NCI-H1105 treated with DMSO at 0.1 percent for 48 hours (cell line): ENCODE data around the gene PRRX1.

ENCODE experiments used
- DNase-seq: peaks from one replicate; lab custom pipeline; 2025; lab: John Stamatoyannopoulos, UW

The PRRX1 gene

DNA sequence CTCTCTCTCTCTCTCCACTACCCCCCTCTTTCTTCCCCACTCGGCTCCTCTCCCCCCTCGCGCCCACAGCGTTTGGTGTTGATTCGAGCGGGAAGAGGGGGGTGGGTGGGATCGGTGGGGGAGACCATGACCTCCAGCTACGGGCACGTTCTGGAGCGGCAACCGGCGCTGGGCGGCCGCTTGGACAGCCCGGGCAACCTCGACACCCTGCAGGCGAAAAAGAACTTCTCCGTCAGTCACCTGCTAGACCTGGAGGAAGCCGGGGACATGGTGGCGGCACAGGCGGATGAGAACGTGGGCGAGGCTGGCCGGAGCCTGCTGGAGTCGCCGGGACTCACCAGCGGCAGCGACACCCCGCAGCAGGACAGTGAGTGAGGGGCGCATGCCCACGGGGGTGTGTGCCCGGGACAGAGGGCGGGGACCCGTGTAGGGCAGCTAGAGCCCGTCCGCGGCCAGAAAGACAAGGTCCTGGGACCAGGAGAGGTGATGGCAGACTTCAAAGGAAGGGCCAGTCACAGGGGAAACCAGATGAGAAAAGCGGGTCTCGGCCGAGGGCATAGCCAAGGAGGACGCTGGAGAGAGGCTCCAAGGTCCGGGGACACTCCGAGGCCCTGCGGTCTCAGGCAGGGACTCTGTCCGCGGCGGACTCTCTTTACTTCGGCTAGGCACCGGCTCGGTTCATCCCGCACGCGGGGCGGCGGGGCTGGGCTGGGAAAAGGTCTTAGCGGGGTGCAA is at the start of gene PRRX1:
PRRX1 (plus strand) TSS at position 39 of the 735 bp plus-strand sequence; CDS start at position 127, 88 bp downstream.
- DNase-seq, result peak; percentile 51

- no peak for DNase-seq
Measured at GRCh38 chr1:170617591-170618330, 46.2 kb upstream of the PRRX1 start.

DNA sequence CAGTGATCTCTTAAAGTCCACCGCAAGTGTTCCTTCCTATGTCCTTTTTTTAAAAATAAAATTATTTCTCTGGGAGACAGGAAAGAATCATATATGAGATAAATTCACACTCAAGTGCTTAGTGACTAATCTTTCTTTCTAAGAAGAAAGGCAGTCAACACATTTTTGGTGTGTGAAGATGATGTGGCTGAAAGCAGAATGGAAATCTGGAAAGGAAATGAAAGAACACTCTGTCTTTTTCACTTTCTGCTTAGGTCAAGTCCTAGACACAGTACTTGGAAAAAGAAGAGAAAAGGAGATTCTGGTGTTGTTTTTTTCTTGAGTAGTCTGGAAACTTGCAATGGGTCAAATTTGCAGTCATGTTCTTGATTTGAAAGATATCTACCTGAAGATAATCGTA is 45.5 kb upstream of the PRRX1 start:
- no peak for DNase-seq

DNA sequence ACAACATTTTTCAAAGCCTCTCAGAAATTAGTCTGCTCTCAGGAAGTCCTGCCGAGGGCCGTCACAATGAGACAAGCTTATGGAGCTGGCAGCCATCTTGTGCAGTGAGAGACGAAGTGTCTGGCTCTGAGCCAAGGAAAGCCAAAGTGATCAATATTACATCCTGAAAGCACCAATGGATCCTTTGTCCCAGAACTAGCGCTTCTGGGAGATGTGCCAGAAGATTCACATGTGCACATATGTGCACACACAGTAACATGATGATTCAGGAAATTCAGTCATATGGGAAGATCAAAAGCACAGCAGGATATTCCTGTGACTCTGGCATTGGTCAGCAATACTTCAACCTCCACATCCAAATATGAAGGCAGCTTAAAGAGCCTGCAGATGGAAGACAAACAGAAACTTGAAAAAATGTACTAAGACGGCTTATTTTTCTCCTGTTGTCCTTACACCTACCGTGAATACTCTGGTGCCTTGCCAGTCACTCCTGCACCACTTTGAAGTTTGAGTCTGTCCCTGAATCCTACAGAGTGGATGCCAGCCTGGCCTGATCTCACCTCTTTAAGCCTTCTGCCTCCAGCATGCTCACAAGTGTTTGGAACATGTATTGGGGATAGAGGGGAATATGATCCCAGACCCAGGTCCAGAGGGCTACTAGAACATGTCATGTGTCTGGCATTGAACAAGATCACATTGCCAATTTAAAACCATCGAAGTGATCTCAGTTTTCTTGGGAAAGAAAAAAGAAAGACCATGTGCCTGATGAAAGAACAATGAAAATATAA is 44.5 kb upstream of the PRRX1 start:
- peak; percentile 67 for DNase-seq

DNA sequence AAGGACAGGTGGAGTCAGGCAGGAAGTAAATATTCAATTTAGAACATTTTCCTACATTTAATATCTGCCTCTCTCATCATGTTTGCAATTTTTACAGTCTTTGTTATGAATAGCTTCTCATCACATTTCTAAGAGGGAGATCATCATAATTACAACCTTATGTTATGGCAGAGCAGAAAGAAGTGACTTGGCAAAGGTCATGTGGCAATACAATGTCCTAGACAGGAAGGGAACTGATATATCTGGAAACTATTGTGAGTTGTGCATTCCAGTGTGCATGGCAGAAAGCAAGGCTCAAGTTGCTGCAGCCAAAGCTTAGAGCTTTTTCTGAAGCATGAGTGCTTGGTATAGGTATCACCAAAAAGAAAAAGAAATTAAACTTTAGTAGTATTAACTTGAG is 43.8 kb upstream of the PRRX1 start:
- no peak for DNase-seq

DNA sequence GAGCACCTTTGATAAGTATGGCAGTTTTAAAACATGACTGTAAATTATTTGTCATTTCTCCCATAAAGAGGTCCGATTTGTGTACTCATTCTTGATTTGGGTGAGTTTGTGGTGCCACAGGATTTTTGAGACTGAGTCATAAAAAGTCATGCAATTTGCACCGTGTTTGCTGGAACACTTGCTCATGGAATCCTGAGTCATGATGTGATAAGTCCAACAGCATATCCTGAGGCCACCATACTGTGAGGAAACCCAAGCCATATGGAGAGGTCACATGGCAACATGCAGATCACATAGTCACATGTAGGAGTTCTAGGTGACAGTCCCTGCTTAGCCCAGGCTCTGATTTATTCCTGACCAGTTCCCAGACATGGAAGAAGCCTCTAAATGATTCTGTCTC is 40.8 kb upstream of the PRRX1 start:
- DNase-seq, result no peak

DNA sequence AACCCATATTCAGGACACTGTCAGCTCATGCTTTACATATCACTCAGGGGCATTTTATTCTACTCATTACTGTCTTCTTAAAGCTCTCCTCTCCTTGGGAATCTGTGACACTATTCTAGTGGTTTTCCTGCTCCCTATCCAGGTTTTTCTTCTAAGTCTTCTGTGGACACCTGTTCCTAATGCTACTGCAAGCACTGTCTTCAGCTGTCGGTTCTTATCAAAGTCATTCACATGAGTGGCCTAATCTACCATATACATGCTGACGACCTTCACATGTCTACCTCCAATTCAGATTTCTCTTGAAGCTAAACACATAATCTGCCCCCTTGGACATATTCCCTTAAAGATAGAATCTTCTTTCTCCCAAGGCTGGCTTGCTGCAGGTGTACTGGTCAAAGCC is 39.8 kb upstream of the PRRX1 start:
- no peak for DNase-seq

- DNase-seq, result no peak
Measured at GRCh38 chr1:170630977-170631376, 33.0 kb upstream of the PRRX1 start.

DNA sequence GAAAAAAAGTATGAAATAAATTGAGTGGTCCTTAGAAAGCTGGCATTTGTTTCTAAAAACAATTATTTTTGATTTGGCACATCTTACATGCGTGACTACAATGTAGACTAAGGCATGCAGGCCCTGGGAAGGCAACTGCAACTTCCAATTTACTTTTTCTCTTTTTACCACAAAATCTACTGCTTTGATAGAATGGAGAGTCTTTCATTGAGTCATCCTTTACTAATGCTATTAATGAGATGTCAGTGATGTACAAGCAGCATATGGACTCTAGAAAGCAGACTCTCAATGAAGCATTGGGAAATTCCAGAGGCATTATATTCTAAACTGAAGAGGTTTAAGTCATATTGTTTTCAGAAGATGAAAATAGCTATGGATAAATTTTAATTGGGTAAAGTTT is 29.6 kb upstream of the PRRX1 start:
- DNase-seq, result no peak

DNA sequence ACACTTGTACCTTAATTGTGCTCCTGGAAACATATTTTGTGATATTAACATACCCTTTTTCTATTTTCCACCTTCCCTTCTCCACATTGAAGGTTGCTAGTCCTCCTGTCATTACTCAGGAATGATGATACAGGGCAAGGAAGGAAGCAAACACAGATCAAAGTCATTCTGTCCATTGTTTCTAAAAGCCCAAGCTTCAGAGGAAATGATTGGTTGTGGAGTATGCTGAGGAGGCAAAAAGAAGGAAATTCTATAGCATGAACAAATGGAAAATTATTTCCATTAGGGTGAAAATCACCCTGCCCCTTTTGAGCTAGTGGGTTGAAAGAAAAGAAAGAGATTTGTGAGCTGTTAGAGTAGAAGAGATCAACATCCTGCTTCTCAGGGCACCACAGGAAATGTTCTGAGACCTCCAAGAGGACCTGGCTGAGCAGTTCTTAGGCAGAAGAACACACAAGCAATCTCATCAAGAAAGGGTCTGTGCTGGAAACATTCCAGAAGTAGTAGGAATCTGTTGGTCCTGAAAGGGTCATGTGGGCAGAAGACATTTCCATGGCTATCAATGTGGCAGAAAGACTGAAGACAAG is 29.0 kb upstream of the PRRX1 start:
- DNase-seq, result no peak

GRCh38 chr1:170640581-170640980 is 23.4 kb upstream of the PRRX1 start:
- DNase-seq, result no peak

DNA sequence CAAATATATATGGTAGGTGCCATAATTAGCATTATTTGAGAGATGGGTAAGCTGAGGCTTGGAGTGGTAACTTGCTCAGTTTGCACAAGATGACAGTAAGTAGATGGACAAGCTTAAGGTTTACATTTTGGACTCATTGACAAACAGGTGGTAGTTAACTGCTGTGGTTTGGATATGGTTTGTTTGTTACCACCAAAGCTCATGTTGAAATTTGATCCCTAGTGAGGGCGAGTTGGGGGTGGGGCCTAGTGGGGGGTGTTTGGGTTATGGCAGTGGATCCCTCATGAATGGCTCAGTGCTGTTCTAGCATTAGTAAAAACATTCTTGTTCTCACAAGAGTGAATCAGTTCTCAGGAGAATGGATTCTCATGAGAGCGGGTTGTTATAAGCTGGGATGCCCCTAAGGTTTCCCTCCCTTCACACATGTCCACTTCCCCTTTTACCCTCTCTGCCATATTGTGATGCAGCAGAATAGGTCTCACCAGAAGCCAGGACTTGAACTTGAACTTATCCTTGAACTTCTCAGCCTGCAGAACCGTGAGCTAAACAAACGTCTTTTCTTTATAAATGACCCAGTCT is 6.6 kb upstream of the PRRX1 start:
- DNase-seq, result peak; percentile 48

DNA sequence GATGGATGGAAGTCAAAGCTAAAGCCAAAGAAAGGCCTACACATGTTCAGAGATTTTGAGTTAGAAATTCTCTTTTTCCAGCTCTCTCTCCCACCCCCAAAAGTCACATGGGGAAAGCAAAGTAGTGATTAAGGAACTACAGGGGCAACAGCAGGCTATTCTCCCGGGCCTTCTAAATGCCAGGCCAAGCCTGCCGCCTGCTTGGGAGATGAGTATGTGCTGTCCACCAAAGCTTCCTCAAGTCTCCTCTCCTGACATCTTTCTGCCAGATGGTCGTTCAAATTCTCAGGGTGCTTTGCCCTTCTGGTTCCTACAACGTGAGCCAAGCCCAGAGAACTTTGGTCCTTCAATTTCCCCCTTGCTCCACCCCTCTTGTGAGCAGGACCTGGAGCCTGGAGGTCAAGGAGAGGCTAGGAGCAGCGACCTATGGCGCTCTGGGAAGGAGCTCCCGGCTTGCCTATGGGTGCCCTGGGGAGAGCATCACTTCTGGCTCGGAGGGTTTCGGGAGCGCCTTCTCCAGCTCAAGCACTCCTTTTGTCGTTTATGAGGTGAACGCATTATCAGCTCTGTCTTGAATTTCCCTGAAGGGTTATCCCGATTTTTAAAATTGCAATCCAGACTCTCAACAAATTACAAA is 4.4 kb upstream of the PRRX1 start:
- DNase-seq, result no peak

- no peak for DNase-seq
Measured at GRCh38 chr1:170660281-170660713, 3.6 kb upstream of the PRRX1 start.

DNA sequence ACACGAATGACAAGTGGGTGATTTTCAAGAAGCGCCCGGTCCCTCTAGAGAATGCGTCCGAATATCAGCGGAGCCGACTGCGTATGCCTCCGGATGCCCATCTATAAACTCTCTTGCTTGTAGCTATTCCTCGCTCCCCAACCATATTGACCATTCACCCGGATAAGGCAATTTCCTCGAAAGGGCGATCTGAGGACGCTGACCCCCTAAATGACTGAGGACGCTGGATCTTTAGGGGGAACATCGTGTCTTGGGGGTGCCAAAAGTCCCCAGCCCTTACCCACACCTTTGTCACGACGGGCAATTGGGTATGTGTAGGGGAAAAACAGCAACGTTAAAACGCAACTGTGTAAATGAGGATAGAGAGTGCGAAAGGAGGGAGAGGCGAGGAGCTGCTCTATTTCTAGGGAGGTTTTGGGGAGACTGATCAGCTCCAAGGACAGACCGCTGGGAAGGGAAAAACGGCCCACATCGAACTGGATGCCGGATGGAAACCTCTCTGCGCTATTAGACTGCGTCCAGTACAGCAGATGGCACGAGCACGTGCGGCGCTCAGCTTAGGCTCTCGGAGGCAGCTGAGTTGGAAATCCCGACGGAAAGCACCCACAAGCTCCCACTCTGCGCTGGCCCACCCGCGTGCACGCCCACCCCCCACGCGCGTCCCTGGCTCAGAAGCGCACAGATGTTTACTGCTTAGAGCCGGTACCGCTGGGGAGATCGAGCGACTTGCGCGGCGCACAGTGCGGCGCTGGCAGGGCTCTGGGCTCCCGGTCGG is 2.9 kb upstream of the PRRX1 start:
- no peak for DNase-seq

GRCh38 chr1:170661646-170662411 is 2.1 kb upstream of the PRRX1 start:
- peak; percentile 45 for DNase-seq

GRCh38 chr1:170662561-170663403 is 1.1 kb upstream of the PRRX1 start:
- DNase-seq, result peak; percentile 69

GRCh38 chr1:170663404-170664092 is 383 bp upstream of the PRRX1 start:
- DNase-seq, result peak; percentile 40
